ENCODE data around the gene KCNQ1.

KCNQ1 gene

DNA sequence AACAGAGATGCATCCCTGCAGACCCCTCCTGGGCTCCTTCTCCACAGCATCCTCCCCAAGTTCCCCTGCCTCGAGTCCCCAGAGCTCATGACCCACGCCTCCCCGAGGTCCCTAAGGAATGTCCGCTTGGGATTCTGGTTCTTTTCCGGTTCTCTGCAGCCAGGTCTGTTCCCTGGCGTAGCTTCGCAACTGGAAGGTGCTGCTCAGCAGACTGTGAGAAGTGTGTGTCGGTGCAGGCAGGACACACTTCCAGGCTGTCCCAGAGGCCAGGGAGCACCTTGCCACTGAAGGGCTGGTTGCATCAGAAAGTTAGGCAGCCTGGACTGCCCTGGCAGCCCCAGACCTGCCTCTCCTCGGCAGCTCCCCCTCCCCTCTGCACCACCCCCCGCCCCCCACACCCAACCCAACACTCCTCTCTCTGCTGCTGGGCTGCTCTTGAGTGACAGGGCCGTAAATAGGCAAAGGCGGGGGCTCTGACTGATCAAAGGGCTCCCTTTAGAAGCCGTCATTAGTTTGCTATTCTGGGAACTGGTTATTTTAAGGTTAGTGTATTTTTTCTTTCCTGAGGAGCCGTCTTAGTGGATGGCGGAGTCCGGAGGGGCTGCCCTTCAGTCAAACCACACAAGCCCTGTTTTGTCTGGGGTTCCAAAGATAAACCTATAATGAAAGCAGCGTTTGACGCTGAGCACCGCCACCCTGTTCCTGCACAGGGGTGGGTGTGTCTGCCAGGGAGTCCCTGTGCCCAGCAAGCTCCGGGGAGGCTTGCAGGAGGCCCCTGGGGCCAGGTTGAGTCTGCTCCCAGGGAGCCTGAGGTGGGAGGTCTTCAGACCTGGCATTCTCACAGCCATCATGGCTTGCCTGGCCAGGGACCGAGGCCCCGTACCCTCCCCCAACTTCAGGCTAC is 343.6 kb downstream of the KCNQ1 start:
- H3K9ac ChIP-seq (ENCODE audit: low read length), result no peak overlapping the region
- no peaks in the 10 kb centered on the region for H4K20me1 ChIP-seq (ENCODE audit: insufficient read depth, low read length)
- H3K4me2 ChIP-seq (ENCODE audit: low read length), result no peak overlapping the region
- H3K9me2 ChIP-seq (ENCODE audit: low read depth, low read length), result no peaks in the 10 kb centered on the region
- no peaks in the 10 kb centered on the region for H3K79me2 ChIP-seq (ENCODE audit: insufficient read depth, low read length)
- H3F3A ChIP-seq (ENCODE audit: insufficient read depth, low read length), result no peaks in the 10 kb centered on the region
- H3K4me1 ChIP-seq (ENCODE audit: insufficient read depth, low read length, severe bottlenecking), result no peaks in the 10 kb centered on the region
- no peaks in the 10 kb centered on the region for H3K27me3 ChIP-seq (ENCODE audit: insufficient read depth, low read length)
- no peak overlapping the region for H2AFZ ChIP-seq (ENCODE audit: low read length)
- H3K27ac ChIP-seq (ENCODE audit: low read depth, low read length, poor library complexity, severe bottlenecking), result no peak overlapping the region
- TF ChIP-seq, protein P1, sequence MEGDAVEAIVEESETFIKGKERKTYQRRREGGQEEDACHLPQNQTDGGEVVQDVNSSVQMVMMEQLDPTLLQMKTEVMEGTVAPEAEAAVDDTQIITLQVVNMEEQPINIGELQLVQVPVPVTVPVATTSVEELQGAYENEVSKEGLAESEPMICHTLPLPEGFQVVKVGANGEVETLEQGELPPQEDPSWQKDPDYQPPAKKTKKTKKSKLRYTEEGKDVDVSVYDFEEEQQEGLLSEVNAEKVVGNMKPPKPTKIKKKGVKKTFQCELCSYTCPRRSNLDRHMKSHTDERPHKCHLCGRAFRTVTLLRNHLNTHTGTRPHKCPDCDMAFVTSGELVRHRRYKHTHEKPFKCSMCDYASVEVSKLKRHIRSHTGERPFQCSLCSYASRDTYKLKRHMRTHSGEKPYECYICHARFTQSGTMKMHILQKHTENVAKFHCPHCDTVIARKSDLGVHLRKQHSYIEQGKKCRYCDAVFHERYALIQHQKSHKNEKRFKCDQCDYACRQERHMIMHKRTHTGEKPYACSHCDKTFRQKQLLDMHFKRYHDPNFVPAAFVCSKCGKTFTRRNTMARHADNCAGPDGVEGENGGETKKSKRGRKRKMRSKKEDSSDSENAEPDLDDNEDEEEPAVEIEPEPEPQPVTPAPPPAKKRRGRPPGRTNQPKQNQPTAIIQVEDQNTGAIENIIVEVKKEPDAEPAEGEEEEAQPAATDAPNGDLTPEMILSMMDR (IDR thresholded peaks at IDR 0.05; ENCODE audit: low read length), result no peak
- TF ChIP-seq EZH2 (IDR thresholded peaks at IDR 0.05; ENCODE audit: borderline replicate concordance, low read length), result no peak
- no peaks in the 10 kb centered on the region for H3K9me3 ChIP-seq (ENCODE audit: low read length)
- H3K4me3 ChIP-seq (ENCODE audit: low read depth, low read length, poor library complexity, severe bottlenecking), result no peak overlapping the region
- no peaks in the 10 kb centered on the region for H3K36me3 ChIP-seq (ENCODE audit: insufficient read depth, low read length)

DNA sequence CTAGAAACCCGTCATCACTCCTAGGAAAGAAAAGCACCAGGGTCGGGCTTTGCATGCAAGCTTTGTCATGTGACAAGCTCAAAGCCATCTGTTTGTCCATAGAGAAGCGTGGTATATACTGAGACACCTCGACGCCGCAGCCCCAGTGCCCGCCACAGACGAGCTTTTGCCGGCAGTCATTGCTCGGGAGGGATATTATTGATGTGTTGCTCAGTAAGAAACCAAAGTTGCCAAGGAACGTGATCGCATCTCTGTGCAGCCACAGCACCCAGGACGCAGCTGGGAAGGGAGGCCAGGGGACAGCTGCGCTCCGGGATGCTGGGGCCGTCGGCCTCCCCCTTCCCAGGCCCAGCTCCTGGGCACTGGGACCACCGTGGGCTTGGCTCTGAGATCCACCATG is 344.5 kb downstream of the KCNQ1 start:
- no peak overlapping the region for H3K9ac ChIP-seq (ENCODE audit: low read length)
- H4K20me1 ChIP-seq (ENCODE audit: insufficient read depth, low read length), result no peaks in the 10 kb centered on the region
- H3K36me3 ChIP-seq (ENCODE audit: insufficient read depth, low read length), result no peaks in the 10 kb centered on the region
- no peaks in the 10 kb centered on the region for H3K9me3 ChIP-seq (ENCODE audit: low read length)
- H3K27me3 ChIP-seq (ENCODE audit: insufficient read depth, low read length), result no peaks in the 10 kb centered on the region
- no peak for TF ChIP-seq EZH2 (IDR thresholded peaks at IDR 0.05; ENCODE audit: borderline replicate concordance, low read length)
- TF ChIP-seq, protein P1 (IDR thresholded peaks at IDR 0.05; ENCODE audit: low read length), result no peak
- H3K27ac ChIP-seq (ENCODE audit: low read depth, low read length, poor library complexity, severe bottlenecking), result no peak overlapping the region
- no peaks in the 10 kb centered on the region for H3K79me2 ChIP-seq (ENCODE audit: insufficient read depth, low read length)
- H3K4me1 ChIP-seq (ENCODE audit: insufficient read depth, low read length, severe bottlenecking), result no peaks in the 10 kb centered on the region
- H2AFZ ChIP-seq (ENCODE audit: low read length), result no peak overlapping the region
- no peak overlapping the region for H3K4me3 ChIP-seq (ENCODE audit: low read depth, low read length, poor library complexity, severe bottlenecking)
- no peak overlapping the region for H3K4me2 ChIP-seq (ENCODE audit: low read length)
- H3K9me2 ChIP-seq (ENCODE audit: low read depth, low read length), result no peaks in the 10 kb centered on the region
- no peaks in the 10 kb centered on the region for H3F3A ChIP-seq (ENCODE audit: insufficient read depth, low read length)

DNA sequence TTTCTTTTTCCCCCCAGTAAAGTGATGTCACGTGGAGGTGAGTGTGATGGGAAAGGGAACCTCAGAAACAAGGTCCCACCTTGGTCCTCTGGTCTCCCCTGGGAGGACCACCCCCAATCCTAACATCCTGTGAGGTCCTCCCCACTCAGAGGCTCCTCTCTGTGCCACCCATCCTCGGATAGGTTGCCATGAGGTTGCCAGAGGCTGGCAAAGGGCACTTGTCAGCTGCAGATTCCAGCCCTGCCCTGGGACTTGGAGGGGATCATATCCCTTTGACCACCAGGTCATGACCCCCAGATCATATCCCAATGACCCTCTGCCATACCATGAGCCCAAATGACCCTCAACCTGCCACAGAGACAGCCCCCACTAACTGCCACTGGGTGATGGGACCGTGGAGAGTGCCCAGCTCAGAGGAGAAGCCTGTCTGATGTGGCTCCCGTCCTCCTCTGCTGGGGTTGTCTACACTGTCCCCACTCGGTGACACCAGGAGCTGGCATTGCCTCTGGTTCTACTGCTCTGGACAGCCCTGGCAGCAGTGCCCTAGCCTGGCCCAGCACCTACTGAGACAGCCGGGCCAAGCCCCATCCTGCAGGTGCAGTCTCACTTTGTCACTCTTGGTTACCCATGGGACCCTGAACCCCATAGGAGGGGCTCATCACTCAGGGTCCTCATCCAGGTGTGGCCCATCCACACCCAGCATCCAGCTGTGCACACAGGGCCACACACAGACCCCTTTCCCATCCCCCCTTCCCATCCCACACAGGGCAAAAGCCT is 345.2 kb downstream of the KCNQ1 start:
- Histone ChIP-seq H3K4me1 (ENCODE audit: insufficient read depth, low read length, severe bottlenecking) (no peaks in the 10 kb centered on the region), H3K4me2 (ENCODE audit: low read length) (no peak overlapping the region), H2AFZ (ENCODE audit: low read length) (no peak overlapping the region), H3K27ac (ENCODE audit: low read depth, low read length, poor library complexity, severe bottlenecking) (no peak overlapping the region), H3K9me2 (ENCODE audit: low read depth, low read length) (no peaks in the 10 kb centered on the region), H3K27me3 (ENCODE audit: insufficient read depth, low read length) (no peaks in the 10 kb centered on the region), H3K9me3 (ENCODE audit: low read length) (no peaks in the 10 kb centered on the region), H3K79me2 (ENCODE audit: insufficient read depth, low read length) (no peaks in the 10 kb centered on the region), H3K9ac (ENCODE audit: low read length) (no peak overlapping the region), H3K36me3 (ENCODE audit: insufficient read depth, low read length) (no peaks in the 10 kb centered on the region), H3F3A (ENCODE audit: insufficient read depth, low read length) (no peaks in the 10 kb centered on the region), H3K4me3 (ENCODE audit: low read depth, low read length, poor library complexity, severe bottlenecking) (no peak overlapping the region), H4K20me1 (ENCODE audit: insufficient read depth, low read length) (no peaks in the 10 kb centered on the region)
- TF ChIP-seq, protein P1 (IDR thresholded peaks at IDR 0.05; ENCODE audit: low read length), result no peak
- no peak for TF ChIP-seq EZH2 (IDR thresholded peaks at IDR 0.05; ENCODE audit: borderline replicate concordance, low read length)
